GM12891 (cell line): ENCODE results near the gene C5orf22.

Source experiments
- PAX5 ChIP-seq: IDR thresholded peaks from 2 replicates; pipeline ENCODE4 v1.6.1; 2011; ENCODE audit warnings: low read length, moderate library complexity, mild to moderate bottlenecking; ENCODE audit not compliant: insufficient read depth, severe bottlenecking
- POLR2A ChIP-seq: IDR thresholded peaks from 2 replicates; pipeline ENCODE4 v1.6.1; 2011; ENCODE audit warnings: low read depth, low read length, control low read depth
- POLR2AphosphoS5 ChIP-seq: IDR thresholded peaks from 2 replicates; pipeline ENCODE4 v1.6.1; 2011; ENCODE audit warnings: low read depth, low read length, control low read depth
- SPI1 ChIP-seq: IDR thresholded peaks from 2 replicates; pipeline ENCODE4 v1.6.1; 2011; ENCODE audit warnings: low read depth, low read length, control low read depth

GRCh38 chr5:31583129-31583528 lies 51.0 kb downstream of the C5orf22 start:
- no peak for TF ChIP-seq SPI1
- TF ChIP-seq POLR2A, result no peak
- no peak for TF ChIP-seq POLR2AphosphoS5
- TF ChIP-seq PAX5, result no peak
